GM19023 (cell line): Measurements from ENCODE around the gene NYAP2.

Source experiments
- ATAC-seq: cut with Tn5 transposase; IDR thresholded peaks from one replicate; pipeline ENCODE4 v1.9.1; 2021; ENCODE audit warnings: mild to moderate bottlenecking, moderate library complexity; ENCODE audit not compliant: unreplicated experiment

NYAP2 gene

DNA sequence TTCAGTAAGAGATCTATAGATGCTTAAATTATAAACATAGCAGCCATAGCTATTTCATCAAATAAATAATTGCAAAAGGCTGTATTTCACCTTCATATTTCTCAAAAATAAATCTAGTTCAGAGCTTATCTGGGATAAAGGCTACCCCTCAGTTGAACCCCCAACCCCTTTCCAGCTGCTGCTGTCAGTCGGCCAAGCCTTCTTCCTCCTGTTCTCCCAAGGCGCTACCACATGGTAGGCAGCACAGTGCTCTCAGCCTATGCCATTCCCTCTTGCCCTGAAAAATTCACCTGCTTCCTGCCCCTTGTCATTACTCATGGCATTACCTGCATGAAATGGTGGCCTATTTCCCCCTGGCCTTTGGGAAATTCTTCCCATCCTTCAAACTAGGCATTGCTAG lies 136.5 kb downstream of the NYAP2 start:
- ATAC-seq: no peak

DNA sequence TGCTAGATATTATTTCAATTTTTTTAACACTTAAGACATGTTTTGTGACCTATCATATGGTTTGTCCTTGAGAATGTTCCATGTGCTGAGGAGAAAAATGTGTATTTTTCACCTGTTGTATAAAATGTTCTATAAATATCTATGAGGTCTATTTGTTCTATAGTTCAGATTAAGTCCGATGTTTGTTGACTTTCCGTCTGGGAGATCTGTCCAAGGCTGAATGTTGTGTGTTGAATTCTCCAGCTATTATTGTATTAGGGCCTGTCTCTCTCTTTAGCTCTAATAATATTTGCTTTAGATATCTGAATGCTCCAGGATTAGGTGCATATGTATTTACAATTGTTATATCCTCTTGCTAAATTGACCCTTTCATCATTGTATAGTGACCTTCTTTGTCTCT lies 144.1 kb downstream of the NYAP2 start:
- no peak for ATAC-seq

DNA sequence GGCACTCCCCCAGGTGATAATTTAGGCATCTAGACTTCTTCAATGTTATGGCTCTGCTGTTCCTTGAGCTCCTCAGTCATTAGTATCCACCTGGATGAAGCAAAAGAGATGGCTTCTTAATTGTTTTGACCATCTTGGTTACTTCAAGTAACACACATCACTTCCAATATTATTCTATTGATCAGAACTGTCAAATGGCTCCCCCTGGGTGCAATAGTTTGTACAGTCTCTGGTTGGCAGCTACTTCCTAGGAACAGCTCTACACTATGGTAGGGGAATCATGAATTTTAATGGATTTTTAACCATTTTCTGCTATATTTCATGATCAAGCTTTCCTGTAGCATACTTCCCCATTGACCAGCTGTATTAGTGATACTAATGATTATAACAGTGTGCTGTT lies 157.0 kb downstream of the NYAP2 start:
- no peak for ATAC-seq

DNA sequence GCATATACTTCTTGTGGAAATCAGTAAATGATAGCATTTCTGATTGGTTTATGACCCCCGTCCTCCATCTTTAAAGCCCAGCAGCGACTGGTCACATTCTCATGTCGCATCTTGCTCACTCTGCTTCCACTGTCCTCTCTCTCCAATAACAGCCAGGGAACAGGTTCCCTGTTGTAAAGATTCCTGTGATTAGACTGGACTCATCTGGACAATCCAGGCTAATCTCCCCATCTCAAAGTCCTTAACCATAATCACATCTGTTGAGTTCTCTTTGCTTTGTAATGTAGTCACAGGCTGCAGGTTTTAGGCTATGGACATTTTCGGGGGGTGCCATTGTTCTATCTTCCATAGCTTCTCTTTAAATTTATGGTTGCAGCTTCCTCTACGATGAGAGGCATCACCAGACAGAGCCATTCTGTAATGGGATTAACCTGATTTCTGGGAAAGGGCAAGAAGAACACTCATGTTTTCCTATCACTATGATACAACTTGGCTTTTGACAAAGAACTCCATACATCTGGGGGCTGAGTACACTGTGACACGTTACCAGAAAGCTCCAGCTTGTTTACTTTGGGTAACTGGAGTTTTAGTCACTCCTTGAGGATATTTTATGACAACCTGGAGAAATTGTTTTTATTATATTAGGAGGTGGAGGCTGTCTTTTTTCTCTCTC lies 159.0 kb downstream of the NYAP2 start:
- no peak for ATAC-seq

DNA sequence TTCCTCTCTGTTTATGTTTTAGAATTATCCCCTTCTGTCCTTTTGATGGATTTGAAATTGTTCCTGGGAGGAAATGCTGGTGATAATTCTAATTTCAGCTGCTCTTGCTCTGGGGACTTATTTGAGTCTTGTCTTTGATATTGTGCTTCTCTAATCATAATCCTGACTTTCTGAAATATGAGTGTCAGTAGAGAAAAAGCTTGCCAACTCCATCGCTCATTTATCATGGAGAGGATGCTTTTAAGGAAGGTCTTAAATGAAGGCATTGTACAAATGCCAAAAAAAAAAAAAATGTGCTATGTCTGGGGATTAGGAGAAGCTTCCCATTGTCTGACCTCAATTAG lies 159.5 kb downstream of the NYAP2 start:
- ATAC-seq: no peak

DNA sequence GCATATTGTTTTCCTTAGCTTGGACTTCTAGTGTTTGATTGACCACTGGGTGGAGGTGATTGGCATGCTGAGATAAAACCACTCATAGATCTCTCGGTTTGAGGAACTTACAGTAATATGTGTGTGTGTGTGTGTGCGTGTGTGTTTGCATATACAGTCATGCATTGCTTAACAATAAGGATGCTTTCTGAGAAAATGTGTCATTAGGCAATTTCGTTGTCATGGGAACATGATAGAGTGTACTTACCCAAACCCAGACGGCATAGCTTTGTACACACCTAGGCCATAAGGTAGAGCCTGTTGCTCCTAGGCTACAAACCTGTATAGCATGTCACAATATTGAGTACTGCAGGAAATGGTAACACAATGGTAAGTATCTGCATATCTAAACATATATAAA lies 167.3 kb downstream of the NYAP2 start:
- no peak for ATAC-seq

DNA sequence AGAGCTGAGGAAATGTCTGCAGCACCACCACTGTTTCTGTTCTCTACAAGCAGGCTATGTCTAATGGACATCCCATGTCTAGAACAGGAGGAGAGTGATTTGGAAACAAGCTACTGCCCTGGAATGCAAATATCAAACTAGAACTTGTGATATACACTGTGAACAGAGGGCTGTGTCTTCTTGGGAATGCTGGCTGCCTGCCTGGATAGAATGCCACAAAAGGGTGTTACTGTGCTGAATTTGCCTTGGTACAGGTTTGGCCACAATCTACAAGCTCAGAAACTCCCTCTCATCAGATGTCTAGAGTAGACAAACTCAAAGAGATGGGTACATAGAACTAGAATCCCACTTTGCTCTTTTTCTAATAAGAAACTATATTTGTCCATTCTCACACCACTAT lies 170.5 kb downstream of the NYAP2 start:
- no peak for ATAC-seq

DNA sequence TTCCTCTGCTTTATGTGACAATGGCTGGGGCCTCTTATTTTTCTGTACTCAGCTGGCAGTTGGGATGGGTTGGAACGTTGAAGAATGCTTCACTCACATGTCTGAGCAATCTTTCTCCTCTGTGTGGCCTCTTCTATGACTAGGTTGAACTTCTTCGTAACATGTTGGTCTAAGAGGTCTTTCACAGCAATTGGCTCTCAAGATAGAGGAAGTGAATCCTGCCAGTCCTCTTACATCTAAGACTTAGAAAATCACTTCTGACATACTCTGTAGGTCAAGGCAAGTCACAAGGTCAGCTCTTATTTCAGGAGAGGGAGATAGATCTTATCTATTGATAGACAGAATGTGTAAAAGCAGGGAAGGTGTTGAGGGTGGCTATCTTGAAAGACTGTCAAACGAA lies 174.1 kb downstream of the NYAP2 start:
- no peak for ATAC-seq

DNA sequence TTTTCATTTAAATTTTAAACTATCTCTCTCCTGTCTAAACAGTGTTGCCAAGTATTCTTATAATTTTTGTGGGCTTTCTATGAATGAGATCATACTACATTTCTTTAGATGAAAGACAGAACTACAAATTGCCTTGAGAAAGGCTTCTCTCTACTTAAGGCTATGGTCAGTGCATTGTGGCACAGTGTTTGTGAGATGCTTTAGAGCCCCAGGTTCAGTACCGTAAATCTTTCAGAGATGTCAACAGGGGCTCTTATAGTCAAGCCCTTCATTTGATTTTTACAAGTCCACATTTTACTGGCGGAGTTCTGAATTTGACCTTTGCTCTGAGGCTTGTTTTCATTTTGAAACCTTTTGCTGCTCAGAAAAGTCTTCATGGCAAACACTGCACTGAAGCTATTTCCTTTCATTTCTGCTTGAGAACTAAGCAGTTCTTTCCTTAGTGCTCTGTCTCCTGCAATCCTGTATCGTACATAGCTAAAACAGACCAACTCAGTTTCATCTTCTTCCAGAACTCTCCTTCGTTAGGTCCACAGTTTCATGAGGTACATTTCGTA lies 175.2 kb downstream of the NYAP2 start:
- no peak for ATAC-seq

DNA sequence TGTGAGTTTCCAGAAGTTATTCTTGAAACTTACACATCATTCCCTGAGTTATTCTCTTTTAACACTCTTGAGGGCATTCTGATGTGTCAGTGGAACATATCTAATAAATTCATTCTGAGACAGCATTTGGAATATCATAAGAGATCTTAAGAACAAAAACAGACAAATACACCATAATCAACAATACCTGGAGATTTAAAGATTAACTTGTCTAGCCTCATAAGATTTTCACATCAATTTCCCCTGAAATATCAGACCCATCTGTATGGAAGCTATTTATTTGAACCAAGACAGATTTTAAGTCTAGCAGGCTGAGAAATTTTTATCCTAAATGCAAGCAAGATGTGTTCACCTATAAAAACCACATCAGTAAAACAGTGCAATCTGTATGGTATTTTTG lies 181.6 kb downstream of the NYAP2 start:
- ATAC-seq: no peak

DNA sequence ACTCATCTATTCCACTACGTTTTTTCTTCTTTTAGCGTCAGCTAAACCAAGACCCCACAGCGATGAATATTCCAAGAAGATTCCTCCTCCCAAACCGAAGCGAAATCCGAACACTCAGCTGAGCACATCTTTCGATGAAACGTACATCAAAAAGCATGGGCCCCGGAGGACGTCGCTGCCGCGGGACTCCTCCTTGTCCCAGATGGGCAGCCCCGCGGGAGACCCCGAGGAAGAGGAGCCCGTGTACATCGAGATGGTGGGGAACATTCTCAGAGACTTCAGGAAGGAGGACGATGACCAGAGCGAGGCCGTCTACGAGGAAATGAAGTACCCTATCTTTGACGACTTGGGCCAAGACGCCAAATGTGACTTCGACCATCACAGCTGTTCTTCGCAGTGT lies 182.4 kb downstream of the NYAP2 start:
- ATAC-seq: no peak

DNA sequence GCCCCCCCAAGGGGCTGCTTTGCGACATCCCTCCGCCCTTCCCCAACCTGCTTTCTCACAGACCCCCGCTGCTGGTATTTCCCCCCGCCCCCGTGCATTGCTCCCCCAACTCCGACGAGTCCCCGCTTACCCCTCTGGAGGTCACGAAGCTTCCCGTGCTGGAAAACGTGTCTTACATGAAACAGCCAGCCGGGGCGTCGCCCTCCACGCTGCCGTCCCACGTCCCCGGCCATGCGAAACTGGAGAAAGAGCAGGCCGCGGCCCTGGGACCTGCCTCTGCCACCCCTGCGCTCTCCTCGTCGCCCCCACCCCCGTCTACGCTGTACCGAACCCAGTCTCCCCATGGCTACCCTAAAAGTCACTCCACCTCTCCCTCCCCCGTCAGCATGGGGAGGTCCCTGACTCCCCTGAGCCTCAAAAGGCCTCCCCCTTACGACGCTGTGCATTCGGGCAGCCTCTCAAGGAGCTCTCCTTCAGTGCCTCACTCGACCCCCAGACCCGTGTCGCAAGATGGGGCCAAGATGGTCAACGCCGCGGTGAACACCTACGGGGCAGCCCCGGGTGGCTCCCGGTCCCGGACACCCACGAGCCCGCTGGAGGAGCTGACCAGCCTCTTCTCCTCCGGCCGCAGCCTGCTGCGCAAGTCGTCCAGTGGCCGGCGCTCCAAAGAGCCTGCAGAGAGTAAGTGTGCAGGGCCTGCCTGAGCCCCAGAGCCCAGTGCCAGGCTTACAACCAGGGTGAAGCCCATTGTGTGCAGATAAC lies 183.0 kb downstream of the NYAP2 start:
- no peak for ATAC-seq

DNA sequence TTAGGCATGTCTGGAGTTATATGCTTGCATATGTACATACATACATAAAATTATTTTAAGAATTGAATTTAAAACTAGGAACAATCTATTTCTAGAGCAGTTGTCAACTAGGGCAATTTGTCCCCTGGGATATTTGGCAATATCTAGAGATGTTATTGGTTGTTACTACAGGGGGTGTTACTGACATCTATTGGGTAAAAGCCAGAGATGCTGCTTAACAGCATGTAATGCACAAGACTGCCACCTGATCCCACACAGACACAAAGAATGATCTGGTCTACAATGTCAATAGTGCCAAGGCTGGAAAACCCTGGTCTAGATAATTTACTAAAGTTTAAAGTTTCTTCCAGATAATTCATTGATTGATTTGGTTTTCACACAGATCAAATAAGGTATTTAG lies 185.3 kb downstream of the NYAP2 start:
- no peak for ATAC-seq

DNA sequence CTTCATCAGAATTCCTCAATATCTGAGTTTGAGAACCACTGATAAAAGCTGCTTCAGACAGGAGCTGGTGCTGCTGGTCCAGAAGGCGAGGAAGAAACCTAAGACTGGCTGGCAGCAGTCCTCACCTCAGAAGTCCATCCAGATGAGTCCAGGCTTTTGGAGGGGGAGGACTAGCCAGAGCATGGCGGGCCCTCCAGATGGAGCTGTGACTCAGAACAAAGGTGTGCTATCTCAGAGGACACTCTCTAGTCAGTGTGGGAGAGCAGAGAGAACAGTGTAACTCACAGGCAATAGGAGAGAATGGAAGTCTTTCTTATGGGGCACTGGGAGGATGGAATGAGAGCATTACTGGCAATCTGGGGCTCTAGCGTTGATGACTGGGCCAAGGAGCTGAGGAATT lies 191.4 kb downstream of the NYAP2 start:
- ATAC-seq: no peak

DNA sequence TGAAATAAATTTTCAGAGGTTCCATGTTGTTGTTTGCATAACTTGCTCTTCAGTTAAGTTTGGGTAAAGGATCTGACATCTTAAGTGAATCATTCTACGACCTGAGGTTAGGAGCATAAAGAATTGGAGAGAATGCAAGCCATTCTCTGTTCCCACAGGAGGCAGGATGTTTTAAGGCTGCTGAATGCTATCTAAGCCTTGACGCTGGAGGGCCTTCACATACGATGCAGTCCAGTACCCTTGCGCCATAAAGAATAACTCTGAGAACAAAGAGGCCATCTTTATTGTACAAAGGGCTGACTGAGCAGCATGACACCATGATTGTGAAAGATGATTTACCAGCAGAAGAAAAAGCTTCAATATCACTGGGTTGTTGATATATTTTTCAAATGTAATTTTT lies 198.4 kb downstream of the NYAP2 start:
- no peak for ATAC-seq

DNA sequence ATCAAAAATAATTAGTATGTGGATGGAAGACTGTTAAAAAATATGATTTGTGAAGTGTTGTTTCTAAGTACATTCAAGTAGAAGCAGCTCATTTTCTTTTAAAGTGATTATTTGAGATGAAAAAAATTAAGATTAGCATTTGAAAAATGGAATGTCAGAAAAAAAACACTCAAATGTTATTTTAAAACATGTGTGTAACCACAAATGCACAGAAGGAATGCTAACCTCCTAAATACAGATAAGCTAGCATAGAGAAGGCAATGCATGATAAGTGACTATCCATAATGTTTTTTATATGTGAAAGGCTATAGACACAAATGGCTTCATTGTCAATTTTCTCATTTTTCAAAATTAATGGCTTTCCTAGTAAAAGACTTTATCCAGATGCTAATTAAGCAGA lies 198.9 kb downstream of the NYAP2 start:
- no peak for ATAC-seq

DNA sequence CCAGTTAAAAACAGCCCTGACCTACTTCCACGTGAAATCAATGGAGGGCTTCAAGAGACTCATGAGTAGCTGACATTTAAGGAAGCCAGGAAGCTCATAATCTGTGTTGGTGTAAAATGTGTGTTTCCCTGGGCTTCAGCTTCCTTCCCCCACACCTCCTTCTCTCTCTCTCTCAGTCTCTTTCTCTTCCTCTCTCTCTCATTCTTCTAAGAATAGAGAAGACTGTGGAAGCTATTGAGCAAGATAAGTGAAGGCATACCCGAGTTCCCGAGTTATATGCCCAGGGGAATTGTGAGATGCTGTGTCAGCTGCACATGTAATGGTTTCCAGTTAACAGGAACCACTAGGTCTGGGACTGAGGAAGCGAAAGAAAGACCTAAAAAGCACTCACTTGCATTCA lies 199.4 kb downstream of the NYAP2 start:
- ATAC-seq: no peak

DNA sequence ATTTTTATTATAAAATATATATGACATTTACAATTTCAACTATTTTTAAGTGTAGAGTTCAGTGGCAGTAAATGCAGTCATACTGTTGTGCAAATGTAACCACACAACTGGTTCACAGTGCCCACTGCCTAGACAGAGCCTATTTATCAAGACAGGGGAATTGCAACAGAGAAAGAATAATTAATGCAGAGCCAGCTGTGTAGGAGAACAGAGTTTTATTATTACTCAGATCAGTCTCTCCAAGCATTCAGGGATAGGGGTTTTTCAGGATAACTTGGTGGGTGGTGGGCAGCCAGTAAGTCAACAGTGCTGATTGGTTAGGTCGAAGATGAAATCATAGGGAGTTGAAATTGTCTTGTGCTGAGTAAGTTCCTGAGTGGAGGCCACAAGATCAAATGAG lies 200.3 kb downstream of the NYAP2 start:
- no peak for ATAC-seq

DNA sequence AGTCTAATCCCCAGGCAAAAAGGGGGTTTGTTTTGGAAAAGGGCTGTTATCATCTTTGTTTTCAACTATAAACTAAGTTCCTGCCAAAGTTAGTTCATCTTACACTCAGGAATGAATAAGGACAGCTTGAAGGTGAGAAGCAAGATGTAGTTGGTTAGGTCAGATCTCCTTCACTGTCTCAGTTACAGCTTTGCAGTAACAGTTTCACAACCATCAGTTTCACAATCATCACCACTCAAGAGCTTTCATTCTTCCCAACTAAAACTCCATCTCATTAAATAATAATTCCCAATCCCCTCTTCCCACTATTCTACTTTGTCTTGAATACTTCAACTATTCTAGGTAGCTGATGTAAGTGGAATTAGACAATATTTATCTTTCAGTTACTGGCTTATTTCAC lies 200.9 kb downstream of the NYAP2 start:
- ATAC-seq: no peak

DNA sequence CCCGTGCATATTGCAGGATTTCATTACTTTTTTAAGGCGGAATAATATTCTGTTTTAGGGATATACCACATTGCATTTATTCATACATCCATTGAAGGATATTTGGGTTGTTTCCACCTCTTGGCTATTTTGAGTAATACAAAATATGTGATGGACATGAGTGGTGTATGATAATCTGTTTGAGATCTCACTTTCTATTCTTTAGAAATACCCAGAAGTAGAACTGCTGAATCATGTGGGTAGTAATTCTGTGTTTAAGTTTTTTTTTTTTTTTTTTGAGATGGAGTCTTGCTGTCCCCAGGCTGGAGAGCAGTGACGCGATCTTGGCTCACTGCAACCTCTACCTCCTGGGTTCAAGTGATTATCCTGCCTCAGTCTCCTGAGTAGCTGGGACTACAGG lies 201.4 kb downstream of the NYAP2 start:
- ATAC-seq: peak; percentile 54

DNA sequence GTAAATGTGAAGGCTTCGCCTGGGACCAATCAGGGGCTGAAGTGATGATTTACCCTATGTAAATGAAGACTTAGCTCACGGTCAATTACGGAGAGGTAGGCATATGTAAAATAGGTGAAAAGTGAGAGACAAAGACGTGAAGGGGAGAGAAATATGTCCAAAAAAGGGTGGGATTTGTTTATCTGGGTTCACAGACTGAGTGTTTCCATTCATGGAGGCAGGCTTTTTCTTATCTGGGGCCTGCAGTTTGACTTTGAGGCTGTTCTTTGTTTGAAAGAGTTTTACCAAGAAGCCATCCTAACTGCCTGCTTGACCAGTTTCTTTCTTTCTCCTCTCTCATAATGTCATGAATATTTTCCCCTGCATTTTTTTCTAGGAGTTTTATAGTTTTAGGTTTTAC lies 202.7 kb downstream of the NYAP2 start:
- ATAC-seq: no peak

DNA sequence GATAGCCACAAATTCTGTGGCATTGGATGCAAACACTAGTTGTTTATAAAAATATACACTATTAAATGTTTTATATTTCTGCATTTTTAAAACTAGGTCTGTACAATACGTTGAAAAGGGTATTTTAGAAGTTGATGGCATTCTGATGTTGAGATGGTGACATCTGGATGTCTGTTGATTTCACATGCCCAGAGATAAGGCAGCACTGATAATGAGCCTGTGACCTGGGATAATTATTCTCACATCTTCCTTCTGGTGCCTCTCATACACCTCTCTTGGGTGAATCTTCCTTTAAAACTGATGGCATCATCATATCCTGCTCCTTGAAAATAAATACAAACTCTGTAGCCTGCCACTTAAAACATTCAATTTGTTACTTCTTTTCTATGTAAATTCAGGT lies 208.6 kb downstream of the NYAP2 start:
- ATAC-seq: no peak

DNA sequence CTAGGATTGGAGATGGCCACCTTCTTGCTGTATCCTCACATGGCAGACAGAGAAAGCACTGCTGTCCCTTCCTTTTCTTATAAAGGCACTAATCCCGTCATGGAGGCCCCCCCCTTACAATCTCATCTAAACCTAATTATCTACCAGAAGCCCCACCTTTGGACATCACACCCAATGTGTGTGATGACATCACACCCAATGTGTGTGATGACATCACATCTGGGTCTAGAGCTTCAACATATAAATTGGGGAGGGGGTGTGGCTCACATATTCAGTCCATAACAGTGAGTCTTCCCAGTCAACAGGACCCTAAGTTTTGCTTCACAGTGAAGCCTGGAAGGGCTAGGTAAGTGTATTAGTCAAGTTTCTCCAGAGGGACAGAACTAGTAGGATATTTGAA lies 213.1 kb downstream of the NYAP2 start:
- ATAC-seq: no peak
